LNCaP clone FGC (cell line): Measurements from ENCODE around the gene ZNF189.

Experiments used
- DNase-seq: peaks from one replicate; pipeline ENCODE4 v3.0.0-alpha.2; 2011; ENCODE audit warnings: low read depth
- H3K4me3 ChIP-seq: 2 replicates; pipeline ENCODE4 v1.5.1; 2011; ENCODE audit warnings: mild to moderate bottlenecking, low read depth, low read length, control low read depth
- TF ChIP-seq, protein P1 (sequence below): IDR thresholded peaks from 2 replicates; pipeline ENCODE4 v1.5.1; 2012; ENCODE audit warnings: mild to moderate bottlenecking; ENCODE audit not compliant: control insufficient read depth, insufficient read depth; ENCODE audit errors: extremely low read depth

The ZNF189 gene

DNA sequence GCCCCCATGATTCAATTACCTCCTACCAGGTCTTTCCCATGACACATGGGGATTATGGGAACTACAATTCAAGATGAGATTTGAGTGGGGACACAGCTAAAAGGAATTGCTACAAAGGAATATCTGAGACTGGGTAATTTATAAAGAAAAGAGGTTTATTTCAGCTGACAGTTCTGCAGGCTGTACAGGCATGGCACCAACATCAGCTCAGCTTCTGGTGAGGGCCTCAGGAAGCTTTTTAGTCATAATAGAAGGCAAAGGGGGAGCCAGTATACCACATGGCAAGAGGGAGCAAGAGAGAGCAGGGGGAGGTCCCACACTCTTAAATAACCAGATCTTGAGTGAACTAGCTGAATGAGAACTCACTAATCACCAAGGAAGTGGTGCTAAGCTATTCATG lies 48.1 kb downstream of the ZNF189 start:
- TF ChIP-seq, protein P1, sequence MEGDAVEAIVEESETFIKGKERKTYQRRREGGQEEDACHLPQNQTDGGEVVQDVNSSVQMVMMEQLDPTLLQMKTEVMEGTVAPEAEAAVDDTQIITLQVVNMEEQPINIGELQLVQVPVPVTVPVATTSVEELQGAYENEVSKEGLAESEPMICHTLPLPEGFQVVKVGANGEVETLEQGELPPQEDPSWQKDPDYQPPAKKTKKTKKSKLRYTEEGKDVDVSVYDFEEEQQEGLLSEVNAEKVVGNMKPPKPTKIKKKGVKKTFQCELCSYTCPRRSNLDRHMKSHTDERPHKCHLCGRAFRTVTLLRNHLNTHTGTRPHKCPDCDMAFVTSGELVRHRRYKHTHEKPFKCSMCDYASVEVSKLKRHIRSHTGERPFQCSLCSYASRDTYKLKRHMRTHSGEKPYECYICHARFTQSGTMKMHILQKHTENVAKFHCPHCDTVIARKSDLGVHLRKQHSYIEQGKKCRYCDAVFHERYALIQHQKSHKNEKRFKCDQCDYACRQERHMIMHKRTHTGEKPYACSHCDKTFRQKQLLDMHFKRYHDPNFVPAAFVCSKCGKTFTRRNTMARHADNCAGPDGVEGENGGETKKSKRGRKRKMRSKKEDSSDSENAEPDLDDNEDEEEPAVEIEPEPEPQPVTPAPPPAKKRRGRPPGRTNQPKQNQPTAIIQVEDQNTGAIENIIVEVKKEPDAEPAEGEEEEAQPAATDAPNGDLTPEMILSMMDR, result no peak
- no peak for DNase-seq
- H3K4me3 ChIP-seq, result no peak overlapping the region

DNA sequence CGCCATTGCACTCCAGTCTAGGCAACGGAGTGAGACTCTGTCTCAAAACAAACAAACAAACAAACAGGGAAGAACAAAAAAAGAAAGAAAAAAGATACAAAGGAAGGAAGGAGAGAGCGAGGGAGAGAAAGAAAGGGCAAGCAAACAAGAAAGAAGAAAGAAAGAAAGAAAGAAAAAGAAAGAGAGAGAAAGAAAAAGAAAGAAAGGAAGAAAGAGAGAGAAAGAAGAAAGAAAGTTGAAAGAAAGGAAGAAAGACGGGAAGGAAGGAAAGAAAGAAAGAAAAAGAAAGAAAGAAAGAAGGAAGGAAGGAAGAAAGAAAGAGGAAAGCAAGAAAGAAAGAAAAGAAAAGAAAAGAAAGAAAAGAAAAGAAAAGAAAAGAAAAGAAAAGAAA lies 50.0 kb downstream of the ZNF189 start:
- no peak for DNase-seq
- TF ChIP-seq, protein P1, result no peak
- H3K4me3 ChIP-seq, result no peak overlapping the region

DNA sequence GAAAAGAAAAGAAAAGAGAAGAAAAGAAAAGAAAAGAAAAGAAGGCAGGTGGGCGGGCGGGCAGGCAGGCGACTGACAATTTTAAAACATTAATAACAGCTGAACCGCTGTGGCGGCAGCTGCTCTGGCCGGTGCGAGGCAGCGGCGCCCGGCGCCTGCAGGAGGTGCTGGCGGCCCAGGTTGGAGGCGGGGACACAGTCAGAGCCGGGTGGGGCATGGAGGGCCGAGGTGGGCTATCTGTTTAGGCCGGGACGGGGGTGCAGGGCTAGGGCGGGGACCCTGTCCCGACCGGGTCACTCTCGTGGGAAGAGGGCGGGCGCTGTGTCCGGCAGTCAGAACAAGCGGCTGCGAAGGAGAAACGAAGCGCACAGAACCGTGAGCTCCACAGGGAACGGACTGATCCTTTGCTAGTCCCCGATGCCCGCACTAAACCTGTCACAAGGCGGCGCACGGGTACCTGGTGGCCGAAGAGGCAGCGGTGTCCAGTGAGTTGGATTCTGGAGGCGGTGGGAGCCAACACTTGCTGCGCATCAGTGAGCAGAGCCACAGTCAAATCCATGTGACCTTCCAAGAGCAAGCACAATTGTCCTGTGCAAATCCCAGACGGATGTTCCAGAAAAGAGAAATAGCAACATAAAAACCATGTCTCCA lies 50.5 kb downstream of the ZNF189 start:
- TF ChIP-seq, protein P1, result peak; percentile 83
- DNase-seq, result peak; percentile 48
- H3K4me3 ChIP-seq, result peak overlapping the region; percentile 55

DNA sequence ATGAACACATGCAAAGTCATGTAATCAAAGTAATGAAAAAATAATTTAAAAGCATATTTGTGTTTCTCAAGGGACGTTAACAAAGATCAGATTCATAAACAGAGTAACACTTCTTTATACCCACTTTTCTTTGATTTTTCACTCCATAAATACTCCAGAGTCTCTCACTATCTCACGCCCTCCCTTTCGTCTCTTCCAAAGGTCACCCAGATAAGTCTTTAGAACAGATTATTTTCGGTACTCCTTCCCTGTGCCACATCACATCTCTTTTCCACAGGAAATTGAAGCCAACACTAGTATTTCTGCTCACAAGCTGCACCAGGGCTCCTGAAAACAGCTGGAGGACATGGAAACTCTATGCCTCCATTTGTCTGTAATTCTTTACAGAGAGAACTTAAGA lies 52.3 kb downstream of the ZNF189 start:
- TF ChIP-seq, protein P1, result no peak
- DNase-seq, result no peak
- no peak overlapping the region for H3K4me3 ChIP-seq

DNA sequence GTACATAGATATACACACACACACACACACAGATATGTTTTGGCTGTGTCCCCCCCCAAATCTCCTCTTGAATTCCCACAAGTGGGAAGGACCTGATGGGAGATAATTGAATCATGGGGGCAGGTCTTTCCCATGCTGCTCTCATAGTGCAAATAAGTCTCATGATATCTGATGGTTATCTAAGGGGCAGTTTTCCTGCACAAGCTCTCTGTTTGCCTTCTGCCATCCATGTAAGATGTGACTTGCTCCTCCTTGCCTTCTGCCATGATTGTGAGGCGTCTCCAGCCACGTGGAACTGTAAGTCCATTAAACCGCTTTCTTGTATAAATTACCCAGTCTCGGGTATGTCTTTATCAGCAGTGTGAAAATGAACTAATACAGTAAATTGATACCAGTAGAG lies 52.8 kb downstream of the ZNF189 start:
- DNase-seq, result no peak
- TF ChIP-seq, protein P1, result no peak

DNA sequence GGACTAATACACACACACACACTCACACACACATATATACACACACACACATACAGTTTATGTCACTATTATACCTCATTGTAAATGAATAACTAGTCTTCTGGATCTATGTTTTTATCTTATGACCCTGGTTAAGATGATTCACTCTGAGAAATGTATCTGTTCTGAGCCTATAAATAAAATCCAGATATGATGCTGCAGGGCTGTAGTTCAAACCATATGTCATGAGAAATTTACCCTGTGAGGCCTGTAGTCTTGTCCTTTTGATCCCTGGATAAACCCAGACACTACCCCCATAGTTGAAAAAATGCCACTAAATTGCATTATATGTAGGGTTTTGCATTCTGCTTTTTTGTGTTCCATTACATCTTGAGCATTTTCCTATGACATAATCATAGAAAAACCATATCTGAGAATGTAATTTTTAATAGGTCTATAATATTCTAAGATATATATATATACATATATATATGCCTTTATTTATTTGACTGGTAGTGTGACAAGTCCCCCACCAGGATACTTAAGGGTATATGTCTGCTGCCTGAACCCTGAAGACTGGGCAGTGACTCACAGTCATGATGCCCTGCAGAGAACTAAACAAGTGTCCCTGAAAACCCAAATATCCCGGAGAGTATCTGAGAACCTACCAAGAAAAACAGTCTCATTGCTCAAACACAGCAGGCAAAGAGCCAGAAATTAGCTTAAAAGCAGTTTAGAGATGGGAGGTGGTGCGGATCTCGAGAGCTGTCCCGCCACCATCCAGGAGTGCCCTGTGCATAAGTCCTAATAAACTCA lies 55.3 kb downstream of the ZNF189 start:
- TF ChIP-seq, protein P1, result no peak

More for the DNA sequence above, 52.8 kb downstream of the ZNF189 start:
- H3K4me3 ChIP-seq, result no peak overlapping the region

More for the DNA sequence above, 55.3 kb downstream of the ZNF189 start:
- H3K4me3 ChIP-seq, result no peak overlapping the region
- DNase-seq, result no peak
